ENCODE results near the gene UNC5B.

GRCh38 chr10:71293446-71294084 lies 81.2 kb downstream of the UNC5B start:
- no peak for TF ChIP-seq CTCF (IDR thresholded peaks at IDR 0.05)
- TF ChIP-seq POLR2A (IDR thresholded peaks at IDR 0.05): no peak
